HG02943 (cell line): ENCODE results near the gene LGR6.

ENCODE experiments used
- ATAC-seq: cut with Tn5 transposase; IDR thresholded peaks from one replicate; pipeline ENCODE4 v1.9.1; 2021; ENCODE audit warnings: mild to moderate bottlenecking, low read depth, moderate library complexity; ENCODE audit not compliant: unreplicated experiment

The LGR6 gene

DNA sequence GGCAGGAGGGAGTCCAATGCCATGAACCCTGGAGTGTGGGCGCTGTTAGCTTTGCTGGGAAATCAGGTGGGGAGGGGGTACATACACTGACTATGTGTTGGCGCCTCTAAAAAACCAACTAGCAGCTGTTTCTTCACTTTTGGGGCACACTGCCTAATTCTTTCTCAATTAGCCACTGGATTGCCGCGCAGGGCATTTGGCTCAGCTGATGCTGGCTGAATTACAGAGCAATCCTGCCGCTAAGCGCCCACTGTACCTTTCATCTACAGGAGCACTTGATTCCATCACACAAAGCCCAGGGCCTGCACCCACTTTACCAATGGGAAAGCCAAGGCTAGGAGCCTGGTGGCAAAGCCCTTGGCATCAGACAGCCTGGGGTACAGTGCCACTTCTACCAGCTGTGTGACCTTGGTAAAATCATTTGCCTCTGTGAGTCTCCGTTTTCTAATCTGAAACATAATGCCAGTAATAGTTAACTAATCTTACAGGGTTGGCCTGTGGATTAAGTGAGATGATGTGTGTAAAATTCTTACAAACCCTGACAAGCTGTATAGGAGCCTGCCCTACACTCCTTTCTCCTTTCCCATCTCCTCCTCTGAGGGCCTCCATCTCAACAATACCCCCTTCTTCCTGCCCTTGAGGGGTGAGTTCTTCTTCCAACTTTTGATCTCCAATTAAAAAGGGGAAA, 89.1 kb downstream of the LGR6 start:
- ATAC-seq: no peak

DNA sequence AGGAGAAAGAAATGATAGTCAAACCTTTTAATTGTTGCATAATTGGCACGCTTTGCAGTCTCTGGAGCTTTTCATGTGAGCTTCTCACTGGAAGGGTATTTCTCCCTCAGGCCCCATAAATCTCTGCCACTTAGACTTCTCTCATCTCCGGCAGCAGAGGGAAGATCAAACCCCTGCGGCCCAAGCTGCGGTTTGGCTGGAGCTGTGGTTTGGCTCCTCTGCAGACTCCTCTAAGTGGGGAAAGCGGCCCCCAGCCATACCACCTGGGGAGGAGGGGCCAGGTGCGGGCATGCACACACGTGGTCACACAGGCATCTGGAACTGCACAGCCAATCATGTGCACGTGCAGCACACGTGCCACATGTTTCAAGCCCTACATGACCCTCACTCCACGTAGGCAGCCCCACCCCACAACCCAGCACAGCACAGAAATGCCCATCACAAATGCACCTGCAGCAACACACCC, 89.8 kb downstream of the LGR6 start:
- no peak for ATAC-seq

DNA sequence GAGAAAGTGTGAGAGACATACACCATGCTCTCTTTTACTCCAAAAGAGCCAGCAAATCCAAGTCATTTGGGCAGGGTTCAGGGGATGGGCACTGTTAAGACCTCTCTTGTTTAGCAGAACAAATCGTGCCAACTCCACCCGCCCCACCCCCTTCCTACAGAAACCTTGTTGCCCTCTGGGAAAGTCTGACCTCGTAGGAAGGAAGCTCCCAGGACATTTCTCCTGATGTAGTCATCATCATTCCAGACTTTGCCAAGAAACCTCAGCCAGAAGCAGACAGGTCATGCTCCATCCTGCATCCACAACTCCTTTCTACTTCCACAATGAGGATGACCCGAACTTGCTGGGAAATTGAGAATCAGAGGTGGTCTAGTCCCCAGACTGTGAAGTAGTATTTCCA, 90.4 kb downstream of the LGR6 start:
- no peak for ATAC-seq

DNA sequence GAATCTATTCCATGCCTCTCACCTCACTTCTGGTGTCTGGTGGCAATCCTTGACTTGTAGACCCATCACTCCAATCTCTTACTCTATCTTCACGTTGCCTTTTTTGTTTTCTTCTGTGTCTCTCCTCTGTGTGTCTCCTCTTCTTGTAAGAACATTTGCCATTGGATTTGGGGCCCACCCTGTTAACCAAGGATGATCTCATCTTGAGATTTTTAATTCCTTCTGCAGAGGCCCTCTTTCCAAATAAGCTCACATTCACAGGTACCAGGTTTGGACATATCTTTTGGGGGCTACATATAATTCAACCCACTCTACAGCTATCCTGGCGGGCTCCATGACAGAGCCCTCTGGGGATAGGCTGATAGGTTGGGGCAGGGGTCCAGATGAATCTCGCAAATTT, 92.3 kb downstream of the LGR6 start:
- ATAC-seq: no peak

DNA sequence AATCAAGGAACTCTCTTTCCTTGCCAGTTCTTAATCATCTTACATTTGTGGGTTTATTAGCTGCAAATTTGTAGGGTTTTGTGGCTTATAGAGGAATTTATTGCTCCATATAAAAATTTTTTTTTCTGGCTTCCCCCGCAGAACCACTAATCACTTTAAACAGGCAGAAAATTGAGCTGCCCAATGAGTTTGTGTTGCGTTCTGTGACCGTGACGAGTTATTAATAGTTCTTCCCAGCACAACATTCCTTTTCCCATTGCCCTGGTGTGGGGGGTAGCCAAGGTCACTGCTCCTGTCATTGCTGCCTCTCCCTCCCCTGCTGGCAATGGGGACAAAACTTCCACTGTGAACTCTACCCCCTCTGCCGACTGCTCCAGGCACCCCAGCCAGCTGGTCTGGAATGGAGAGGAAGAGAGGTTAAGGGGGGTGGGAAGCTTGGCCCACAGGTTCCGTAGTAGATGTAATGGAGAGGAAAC, 93.1 kb downstream of the LGR6 start:
- no peak for ATAC-seq

DNA sequence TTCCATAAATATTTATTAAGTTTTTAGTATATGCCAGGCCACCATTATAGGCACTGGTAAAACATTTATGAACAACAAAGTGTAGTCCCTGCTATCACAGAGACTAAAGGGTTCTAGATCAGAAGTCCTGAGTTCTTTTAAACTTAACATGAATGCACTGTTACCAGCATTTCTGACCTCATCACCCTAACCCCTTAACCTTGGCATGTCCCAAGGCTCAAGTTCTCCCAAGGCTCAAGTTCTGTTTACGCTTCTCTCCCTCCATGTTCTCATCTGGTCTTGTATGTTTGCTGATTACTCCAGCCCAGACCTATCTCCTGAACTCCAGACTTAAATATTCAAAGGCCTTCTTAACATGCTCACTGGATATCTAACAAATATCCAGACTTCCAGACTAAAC, 93.6 kb downstream of the LGR6 start:
- no peak for ATAC-seq

DNA sequence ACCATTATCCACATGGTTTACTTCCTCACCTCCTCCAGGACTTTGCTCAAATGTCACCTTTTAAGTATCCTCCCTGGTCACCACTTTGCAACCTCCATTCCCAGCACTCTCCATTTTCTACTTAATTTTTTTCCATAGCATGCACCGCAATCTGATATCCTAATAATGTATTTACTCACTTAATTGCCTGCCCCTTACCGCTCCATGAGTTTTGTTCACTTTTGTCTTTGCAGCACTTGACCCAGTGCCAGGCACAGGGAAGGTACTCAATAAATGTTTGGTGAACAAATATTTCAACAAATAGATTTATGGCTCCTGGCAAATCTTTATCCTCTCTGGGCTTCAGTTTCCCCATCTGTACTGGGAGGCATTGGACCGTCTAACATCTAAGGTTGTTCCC, 94.6 kb downstream of the LGR6 start:
- no peak for ATAC-seq

DNA sequence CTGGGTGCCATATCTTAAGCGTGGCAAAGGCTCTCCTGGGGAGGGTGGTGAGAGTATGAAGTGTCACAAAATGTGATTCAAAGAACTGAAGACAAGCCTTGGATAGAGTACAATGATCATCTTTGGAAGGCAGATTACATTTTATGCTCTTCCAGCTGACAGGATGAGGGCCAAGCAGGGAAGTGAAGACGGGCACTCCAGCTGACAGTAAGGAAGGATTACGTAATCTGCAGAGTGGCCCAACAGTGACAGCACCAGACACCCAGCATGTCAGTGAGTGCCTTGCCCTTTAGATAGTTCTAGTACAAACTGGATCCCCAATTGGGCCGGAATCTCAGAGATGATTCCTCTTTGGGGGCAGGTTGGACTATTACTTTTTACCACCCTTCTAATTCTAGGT, 95.4 kb downstream of the LGR6 start:
- ATAC-seq: no peak

DNA sequence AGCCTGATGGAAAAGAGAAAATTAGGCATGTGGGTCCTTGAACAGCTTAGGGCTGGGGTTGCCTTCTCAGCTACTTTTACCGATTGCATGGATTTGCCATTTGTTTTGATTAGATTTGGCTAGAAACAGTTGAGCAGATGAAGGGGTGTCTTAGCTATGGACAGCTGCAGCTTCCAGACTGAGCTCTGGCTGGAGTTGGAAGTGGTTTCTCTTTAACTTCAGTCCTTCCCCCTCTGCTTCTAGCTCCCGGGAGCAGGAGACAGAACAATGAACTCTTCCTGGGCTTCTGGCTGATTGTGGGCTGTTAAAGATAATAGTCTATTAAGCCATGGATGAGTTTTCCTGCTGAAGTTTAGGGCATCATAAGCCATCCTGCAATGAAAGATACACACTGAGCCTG, 97.4 kb downstream of the LGR6 start:
- no peak for ATAC-seq

DNA sequence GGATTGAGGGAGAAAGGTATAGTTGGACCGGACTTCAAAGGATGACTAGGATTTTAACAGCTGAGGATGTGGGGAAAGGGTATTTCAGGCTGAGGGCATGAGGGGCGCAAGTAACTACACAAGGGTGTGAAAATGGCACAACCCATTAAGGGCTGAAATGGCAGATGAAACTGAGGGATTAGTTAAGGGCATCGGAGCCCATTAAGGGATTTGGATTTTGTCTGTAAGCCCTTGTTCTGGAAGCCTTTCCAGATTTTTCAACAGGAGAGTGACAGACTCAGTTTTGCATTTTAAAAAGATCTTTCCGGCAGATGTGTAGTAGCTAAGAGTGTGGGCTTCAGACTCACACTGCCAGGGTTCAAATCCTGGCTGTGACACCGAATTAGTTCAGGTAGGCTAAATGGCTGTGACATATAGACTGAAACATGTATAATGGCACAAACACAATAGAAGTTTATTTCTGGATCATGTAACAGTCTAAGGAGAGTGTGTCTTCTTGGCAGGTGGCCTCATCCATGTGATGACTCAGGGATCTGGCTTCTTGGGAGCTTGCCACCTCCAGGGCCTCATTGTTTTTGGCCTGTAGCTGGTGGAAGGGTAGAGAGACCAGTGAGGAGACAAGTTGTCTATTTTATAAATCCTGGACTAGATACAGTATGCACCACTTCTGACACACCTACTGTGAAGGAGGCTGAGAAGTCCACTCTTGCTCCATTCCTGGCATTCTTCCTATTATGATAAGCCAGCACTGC, 98.5 kb downstream of the LGR6 start:
- no peak for ATAC-seq

DNA sequence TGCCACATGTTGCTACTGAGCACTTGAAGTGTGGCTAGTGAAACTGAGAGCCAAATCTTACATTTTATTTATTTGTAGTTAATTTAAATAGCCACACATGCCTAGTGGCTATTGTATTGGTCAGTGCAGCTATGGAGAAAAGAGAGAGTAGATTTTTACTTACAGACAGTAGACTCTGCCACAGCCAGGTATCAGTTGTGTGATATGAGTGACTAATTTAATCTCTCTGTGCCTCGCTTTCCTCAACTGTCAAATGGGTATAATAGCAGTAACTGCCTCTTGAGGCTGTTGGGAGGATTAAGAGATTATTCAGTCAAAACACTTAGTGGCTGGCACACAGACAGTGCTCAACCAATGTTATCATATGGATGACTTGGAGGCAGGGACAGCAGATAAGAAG, 99.2 kb downstream of the LGR6 start:
- ATAC-seq: no peak

DNA sequence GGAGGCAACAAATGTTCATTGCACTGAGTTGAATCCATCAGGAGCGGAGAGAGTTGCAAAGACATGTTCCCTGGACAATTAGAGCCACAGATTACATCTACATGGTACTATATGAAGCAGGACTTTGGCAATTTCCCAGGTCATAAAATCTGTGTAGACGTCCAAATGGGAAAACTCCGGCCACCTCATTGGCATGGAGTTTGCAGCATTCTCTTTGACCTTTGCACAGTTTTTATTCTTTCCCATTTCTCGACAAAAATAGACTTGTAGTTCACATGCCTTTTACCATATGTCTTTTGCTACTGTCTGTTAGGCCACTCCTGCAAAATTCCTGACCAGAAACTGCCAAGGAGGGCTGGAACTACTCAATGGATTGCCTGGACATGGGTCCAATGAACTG, 100.0 kb downstream of the LGR6 start:
- ATAC-seq: no peak

DNA sequence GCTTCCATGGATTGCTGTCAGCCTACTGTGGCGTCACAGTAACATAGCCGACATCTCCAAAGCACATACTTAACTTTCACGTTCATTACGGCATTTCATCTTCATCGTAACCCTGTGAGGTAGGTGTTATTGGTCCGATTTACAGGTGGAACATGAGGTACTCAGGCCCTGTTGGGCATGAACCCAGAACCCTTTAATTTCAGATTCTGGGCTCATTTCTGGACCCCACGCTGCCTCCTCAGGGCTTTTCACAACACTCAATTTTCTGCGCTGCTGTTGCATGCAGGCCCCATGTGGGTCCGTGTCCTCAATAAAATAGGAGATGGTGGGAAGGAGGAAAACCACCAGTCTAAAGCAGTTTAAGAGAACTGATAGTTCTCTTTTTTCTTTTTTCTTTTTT, 108.6 kb downstream of the LGR6 start:
- no peak for ATAC-seq

DNA sequence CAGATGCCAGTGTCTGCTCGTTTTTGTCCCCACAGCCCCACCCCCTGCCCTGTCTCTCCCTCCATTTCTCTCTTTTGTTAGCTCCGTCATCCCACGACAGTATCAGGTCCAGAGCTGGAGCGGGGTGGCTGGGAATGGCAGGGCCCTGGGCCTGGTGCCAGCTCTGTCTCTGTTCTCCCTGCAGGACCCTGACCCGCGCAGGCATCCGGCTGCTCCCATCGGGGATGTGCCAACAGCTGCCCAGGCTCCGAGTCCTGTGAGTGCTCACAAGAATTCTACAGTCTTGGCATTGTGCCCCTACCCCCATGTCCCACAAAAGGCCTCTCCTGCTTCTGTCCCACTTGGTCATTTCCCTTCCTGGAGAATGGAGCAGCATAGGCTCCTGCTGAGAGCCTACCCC, 110.8 kb downstream of the LGR6 start:
- no peak for ATAC-seq

DNA sequence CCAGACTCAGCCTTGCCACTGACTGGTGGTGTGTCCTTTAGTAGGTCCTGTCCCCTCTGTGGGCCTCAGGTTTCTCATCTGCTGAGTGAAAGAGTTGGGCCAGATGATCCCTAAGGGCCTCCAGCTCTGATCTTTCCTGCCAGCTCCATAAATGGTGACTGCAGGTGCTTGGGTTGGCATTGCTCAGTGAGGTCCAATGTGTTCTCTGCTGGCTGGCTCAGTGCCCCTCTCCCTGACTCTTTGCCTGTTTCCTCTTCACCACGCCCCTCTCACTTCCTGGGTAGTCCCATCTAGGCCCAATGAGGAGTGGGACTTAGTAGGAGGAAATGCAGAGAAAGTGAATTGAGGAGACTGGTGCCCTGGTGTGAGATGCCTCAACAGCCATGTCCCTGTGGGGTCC, 111.6 kb downstream of the LGR6 start:
- ATAC-seq: no peak

DNA sequence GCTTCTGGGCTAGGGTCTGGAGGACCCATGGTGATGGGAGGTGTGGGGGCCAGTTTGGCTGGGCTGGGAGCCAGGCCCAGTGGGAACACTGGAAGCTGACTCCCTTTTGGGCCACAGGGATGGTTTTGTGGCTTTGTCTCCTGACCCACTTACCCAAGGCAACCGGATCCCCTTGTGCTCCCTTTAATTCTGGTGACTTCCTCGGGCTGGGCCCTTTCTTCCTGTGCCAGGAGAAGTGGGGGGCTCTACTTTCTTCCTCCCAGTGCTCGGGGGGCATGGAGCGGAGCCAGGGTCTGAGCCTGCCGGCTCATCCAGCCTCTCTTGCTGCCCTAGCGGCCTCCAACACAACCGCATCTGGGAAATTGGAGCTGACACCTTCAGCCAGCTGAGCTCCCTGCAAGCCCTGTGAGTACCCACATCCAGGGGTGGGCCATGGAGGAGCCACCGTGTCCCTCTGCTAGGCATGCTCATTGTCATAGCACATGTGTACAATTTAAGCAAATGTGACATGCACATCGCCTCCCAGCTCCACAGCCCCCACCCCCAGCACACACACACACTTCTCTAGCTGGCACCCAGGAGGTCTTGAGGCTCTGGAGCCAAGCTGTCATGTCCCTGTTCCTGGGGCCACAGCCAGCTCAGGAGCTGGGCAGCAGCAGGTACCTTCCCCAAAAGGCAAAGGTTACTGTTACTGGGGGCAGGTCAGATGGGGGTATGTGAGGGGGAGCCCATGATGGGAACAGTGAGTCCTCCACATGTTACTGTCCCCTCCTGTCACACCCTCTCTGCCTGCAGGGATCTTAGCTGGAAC, 113.1 kb downstream of the LGR6 start:
- ATAC-seq: no peak

DNA sequence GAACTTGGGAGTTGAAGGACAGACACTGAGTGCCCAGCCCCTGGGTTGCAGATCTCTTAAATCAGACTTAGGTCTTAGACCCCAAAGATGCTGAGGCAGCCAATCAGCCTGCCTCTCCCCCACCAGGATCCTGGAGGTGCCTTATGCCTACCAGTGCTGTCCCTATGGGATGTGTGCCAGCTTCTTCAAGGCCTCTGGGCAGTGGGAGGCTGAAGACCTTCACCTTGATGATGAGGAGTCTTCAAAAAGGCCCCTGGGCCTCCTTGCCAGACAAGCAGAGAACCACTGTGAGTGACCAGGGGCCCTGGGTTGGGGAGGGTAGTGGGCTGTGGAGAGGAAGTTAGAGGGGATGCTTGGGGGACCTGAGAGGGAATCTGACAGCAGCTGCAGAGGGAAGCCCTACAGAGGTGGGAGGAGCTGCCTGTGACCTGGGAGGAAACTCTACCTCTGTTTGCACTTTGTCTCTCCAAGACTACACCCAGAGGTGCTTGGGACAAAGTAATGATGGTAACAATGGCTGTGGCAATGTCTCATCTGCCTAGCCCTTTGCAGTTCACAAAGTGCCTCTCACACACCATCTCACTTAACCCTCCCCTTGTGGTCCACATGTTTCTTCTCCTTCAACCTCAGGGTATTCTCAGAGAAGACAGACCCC, 116.6 kb downstream of the LGR6 start:
- ATAC-seq: no peak

DNA sequence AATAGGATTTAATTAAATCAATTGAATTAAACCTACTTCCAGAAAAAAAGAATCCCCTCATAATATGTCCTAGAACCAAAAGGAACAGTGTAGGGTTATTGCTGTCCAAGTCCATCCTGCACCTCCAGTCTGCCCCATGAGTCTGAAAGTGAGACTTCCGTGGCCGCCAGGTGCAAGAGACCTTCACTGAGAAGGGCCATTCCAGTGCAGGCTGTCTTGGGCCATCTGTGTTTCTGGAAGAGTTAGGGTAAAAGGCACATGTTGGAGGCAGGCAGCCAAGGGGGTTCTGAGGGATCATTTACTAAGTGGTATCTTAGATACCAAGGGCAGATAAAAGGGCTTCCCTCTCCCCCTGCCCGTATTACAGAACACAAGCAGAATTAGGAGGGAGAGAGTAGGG, 117.1 kb downstream of the LGR6 start:
- ATAC-seq: no peak

DNA sequence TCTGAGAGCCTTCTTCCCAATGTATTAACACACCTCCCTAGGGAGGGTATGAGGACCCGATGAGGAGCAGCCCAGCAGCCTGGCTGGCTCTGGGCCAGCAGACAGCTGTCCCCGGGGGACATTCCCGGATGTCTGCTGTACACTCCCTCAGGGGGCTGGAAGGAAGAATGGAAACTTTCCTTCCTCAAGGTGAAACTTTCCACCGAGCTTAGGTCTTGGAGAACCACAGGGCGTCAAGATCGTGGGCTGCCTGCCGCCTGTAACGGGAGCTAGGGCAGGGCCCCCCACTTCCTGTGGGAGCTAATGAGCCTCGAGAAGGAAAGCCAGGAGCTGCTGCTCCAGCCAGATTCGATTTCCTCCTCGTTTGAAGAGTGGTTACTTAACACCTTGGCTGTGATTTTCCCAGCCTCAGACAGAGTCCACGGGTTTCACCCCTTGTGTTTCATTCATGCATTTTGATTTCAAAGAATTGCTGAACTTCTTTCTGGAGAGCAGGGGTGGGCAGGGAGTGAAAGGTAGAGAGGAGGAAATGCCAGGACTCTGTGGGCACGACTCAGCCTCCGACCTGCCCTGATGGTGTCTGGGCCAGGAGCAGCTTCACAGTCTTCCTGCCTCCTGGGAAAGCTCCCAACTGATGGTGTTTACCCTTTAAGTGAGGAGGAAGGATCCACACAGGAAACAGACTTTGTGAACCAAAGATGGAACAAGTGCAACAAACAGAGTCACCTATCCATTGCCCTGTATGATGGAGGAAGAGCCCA, 118.5 kb downstream of the LGR6 start:
- no peak for ATAC-seq

DNA sequence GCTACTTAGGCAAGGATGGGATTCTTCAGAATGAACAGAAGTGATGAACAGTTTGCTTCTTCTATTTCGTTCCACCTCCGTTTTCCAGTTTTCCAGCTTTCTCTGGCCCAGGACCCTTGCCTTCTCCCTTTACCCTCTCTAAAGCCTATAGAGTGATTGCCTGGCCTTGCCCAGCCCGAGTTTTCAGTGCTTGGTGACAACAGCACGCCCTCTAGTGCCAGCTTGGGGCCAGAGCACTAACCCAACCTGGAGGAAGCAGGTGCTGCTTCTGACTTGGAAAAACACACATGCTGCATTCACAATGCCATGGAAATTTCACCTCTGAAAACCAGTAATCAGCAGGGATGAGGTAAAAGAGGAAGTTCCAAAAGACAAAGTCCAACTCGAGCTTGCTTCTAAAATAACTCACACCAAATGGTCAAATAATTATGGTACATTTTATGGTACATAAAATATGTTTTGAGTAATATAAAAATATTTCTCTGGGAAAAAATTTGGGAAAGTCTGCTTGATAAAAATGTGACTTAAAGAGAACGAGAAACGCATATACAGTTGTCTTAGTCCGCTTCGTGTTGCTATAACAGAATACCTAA, 122.1 kb downstream of the LGR6 start:
- no peak for ATAC-seq
